Panc1 (cell line): ENCODE data around the gene GAS7. TPM values are rescaled to one million over a fixed set of nuclear protein-coding genes. Genes with fewer than 3 reads are reported as not detected.

Experiments
- ATAC-seq: fragments of 200-7000 bp; cut with Tn5 transposase; 2 replicates; pipeline ENCODE4 v1.9.1; 2020; ENCODE audit warnings: mild to moderate bottlenecking, moderate library complexity
- BruUV-seq: library from RNA; stranded (reverse); fragments of 400-500 nt; replicated peaks from 2 replicates; lab custom pipeline; 2021; lab: Mats Ljungman, UMichigan
- CTCF ChIA-PET: fragments of 300-600 bp; sonication (Branson Sonifier 250); formaldehyde crosslinking; loops from one replicate; lab custom pipeline; 2022; ENCODE audit warnings: antibody characterized with exemption; lab: Charles Lee
- POLR2A ChIA-PET: fragments of 300-600 bp; sonication (Branson Sonifier 250); formaldehyde crosslinking; loops from one replicate; lab custom pipeline; 2022; ENCODE audit warnings: antibody characterized with exemption; lab: Charles Lee
- DNase-seq: peaks from one replicate; pipeline ENCODE4 v3.0.0-alpha.2; 2010; ENCODE audit warnings: low read depth, low spot score
- H3K27ac ChIP-seq: 2 replicates; pipeline ENCODE4 v1.5.1; 2011; ENCODE audit warnings: mild to moderate bottlenecking, low read length, inconsistent platforms
- H3K27me3 ChIP-seq: fragments of 200-500 bp; sonication (Bioruptor generic); 2 replicates; pipeline ENCODE4 v1.6.0; 2014; ENCODE audit warnings: low read length, inconsistent platforms; ENCODE audit not compliant: control insufficient read depth, insufficient read depth
- H3K36me3 ChIP-seq: fragments of 200-500 bp; sonication (Bioruptor generic); 2 replicates; pipeline ENCODE4 v1.5.1; 2014; ENCODE audit warnings: inconsistent platforms, mild to moderate bottlenecking, low read length, moderate library complexity; ENCODE audit not compliant: control insufficient read depth, insufficient read depth
- H3K4me1 ChIP-seq: 2 replicates; pipeline ENCODE4 v1.5.1; 2011; ENCODE audit warnings: inconsistent platforms, mild to moderate bottlenecking, low read length, moderate library complexity; ENCODE audit not compliant: control insufficient read depth, insufficient read depth
- H3K4me3 ChIP-seq, 2 experiments: 2 replicates each; pipeline ENCODE4 v1.5.1; 2011 to 2012; ENCODE audit warnings: low read depth in 2 of 2, low read length in 2 of 2, mild to moderate bottlenecking in 2 of 2, inconsistent platforms in 1 of 2, moderate library complexity in 1 of 2
- H3K9me3 ChIP-seq: fragments of 200-500 bp; sonication (Bioruptor generic); 2 replicates; pipeline ENCODE4 v1.5.1; 2014; ENCODE audit warnings: low read depth, mild to moderate bottlenecking, inconsistent platforms, low read length, moderate library complexity; ENCODE audit not compliant: control insufficient read depth, insufficient read depth
- POLR2AphosphoS5 ChIP-seq: IDR thresholded peaks from 2 replicates; pipeline ENCODE4 v1.6.1; 2012; ENCODE audit warnings: mild to moderate bottlenecking, low read depth, low read length, moderate library complexity
- SIN3A ChIP-seq: IDR thresholded peaks from 2 replicates; pipeline ENCODE4 v1.6.1; 2012; ENCODE audit warnings: low read depth, mild to moderate bottlenecking, low read length, moderate library complexity, borderline replicate concordance; ENCODE audit not compliant: insufficient read depth
- TCF7L2 ChIP-seq: IDR thresholded peaks from 2 replicates; pipeline ENCODE4 v1.6.1; 2011; ENCODE audit warnings: mild to moderate bottlenecking, low read depth, low read length, inconsistent platforms
- in situ Hi-C: cut with HindIII; loops from 2 replicates; pipeline ENCODE4 v1.10.0; 2016; ENCODE audit warnings: low sequenced_read_pairs, low pct_unique_long_range_greater_than_20kb
- intact Hi-C: fragments of 100-400 bp; cut with micrococcal nuclease; formaldehyde crosslinking; loops from one replicate; pipeline ENCODE4 v1.10.0; 2022; ENCODE audit not compliant: unreplicated experiment
- total RNA-seq: library from RNA; stranded (reverse); gene quantifications from one replicate; pipeline ENCODE4 v1.2.1, GENCODE V29; 2021; ENCODE audit not compliant: unreplicated experiment
- TF ChIP-seq, protein P1 (sequence below): fragments of 450-650 bp; IDR thresholded peaks from 2 replicates; pipeline ENCODE4 v1.5.1; 2017; ENCODE audit warnings: mild to moderate bottlenecking
- TF ChIP-seq, protein P2 (sequence below), 2 experiments: IDR thresholded peaks; 2 replicates each; pipeline ENCODE4 v1.6.1; 2011 to 2012; ENCODE audit warnings: low read depth in 2 of 2, control low read depth in 1 of 2, low read length in 1 of 2, mild to moderate bottlenecking in 1 of 2, moderate library complexity in 1 of 2; ENCODE audit not compliant: insufficient read depth in 1 of 2

Gene GAS7
- total RNA-seq, 1 experiment from 2014 or later: 0.05 TPM

DNA sequence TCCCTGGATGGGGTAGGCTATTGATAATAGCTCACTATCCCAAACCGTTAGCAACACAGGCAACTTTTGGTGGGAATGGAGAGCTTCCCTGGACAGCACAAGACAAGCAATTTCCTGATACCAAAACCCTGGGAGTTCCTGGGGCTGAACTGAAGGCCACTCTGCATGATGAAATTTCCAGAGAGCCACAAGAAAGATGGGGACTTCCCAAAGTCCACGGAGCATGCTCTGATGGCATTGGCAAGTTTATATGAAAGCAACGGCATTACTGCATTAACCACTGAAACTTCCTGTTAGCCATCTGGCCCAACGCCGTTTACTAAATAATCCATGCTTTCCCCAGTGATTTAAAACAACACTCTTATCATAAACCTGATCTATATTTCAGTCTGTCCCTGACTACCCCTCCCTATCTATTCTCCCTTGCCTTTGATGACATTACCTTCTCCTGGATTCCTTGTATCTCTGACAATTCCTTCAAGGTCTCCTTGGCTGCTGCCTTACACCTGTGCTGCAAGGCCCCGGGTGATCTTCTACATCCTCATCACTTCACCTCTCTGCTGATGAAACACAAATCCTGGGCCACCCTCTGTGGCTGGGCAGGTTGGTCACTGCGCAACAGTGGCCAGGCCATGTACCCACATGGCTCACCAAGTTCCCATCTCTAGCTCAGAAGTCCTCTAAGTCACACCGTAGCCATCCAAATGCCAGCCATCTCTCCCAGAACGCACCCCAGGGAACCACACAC, 184.9 kb downstream of the GAS7 start:
- no peak overlapping the region for H3K4me3 ChIP-seq
- H3K27ac ChIP-seq: no peak overlapping the region
- intact Hi-C loops: no loop called here
- no peaks in the 10 kb centered on the region for H3K27me3 ChIP-seq
- BruUV-seq: no TSS peak
- CTCF ChIA-PET: no interaction called here
- POLR2A ChIA-PET: no interaction called here
- no peaks in the 10 kb centered on the region for H3K9me3 ChIP-seq
- no peak for TF ChIP-seq SIN3A
- no peak for TF ChIP-seq TCF7L2
- TF ChIP-seq POLR2AphosphoS5: no peak
- TF ChIP-seq, protein P1, sequence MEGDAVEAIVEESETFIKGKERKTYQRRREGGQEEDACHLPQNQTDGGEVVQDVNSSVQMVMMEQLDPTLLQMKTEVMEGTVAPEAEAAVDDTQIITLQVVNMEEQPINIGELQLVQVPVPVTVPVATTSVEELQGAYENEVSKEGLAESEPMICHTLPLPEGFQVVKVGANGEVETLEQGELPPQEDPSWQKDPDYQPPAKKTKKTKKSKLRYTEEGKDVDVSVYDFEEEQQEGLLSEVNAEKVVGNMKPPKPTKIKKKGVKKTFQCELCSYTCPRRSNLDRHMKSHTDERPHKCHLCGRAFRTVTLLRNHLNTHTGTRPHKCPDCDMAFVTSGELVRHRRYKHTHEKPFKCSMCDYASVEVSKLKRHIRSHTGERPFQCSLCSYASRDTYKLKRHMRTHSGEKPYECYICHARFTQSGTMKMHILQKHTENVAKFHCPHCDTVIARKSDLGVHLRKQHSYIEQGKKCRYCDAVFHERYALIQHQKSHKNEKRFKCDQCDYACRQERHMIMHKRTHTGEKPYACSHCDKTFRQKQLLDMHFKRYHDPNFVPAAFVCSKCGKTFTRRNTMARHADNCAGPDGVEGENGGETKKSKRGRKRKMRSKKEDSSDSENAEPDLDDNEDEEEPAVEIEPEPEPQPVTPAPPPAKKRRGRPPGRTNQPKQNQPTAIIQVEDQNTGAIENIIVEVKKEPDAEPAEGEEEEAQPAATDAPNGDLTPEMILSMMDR: no peak
- TF ChIP-seq, protein P2, sequence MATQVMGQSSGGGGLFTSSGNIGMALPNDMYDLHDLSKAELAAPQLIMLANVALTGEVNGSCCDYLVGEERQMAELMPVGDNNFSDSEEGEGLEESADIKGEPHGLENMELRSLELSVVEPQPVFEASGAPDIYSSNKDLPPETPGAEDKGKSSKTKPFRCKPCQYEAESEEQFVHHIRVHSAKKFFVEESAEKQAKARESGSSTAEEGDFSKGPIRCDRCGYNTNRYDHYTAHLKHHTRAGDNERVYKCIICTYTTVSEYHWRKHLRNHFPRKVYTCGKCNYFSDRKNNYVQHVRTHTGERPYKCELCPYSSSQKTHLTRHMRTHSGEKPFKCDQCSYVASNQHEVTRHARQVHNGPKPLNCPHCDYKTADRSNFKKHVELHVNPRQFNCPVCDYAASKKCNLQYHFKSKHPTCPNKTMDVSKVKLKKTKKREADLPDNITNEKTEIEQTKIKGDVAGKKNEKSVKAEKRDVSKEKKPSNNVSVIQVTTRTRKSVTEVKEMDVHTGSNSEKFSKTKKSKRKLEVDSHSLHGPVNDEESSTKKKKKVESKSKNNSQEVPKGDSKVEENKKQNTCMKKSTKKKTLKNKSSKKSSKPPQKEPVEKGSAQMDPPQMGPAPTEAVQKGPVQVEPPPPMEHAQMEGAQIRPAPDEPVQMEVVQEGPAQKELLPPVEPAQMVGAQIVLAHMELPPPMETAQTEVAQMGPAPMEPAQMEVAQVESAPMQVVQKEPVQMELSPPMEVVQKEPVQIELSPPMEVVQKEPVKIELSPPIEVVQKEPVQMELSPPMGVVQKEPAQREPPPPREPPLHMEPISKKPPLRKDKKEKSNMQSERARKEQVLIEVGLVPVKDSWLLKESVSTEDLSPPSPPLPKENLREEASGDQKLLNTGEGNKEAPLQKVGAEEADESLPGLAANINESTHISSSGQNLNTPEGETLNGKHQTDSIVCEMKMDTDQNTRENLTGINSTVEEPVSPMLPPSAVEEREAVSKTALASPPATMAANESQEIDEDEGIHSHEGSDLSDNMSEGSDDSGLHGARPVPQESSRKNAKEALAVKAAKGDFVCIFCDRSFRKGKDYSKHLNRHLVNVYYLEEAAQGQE (IDR thresholded peaks at IDR 0.05; ENCODE audit: insufficient read depth in 1 of 2, low read depth in 2 of 2, low read length in 1 of 2): no peak
- in situ Hi-C loops: no loop called here
- DNase-seq: no peak
- no peak for ATAC-seq
- H3K4me1 ChIP-seq: no peaks in the 10 kb centered on the region
- no peaks in the 10 kb centered on the region for H3K36me3 ChIP-seq

DNA sequence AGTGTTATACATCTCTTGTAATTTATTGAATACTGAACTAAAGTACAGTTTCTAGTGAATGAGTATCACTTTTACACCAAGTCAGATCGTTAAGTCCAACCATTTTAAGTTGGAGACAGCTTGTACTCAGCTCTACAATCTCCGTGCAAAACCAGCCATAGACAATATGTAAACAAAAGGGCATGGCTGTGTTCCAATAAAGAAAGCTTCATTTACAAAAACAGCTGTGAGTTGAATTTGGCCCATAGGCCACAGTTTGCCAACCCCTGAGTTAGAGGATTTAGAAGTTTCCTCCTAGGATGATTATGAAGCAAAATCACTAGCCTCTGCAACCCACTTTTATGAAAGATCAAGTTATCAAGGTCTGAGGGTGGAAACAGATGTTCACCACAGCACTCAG, 187.7 kb downstream of the GAS7 start:
- ATAC-seq (no peak), DNase-seq (no peak)
- Histone ChIP-seq H3K36me3 (no peaks in the 10 kb centered on the region), H3K4me3 (no peak overlapping the region), H3K27ac (no peak overlapping the region), H3K4me1 (no peaks in the 10 kb centered on the region), H3K9me3 (no peaks in the 10 kb centered on the region), H3K27me3 (no peaks in the 10 kb centered on the region)
- ChIA-PET CTCF (no interaction called here), POLR2A (no interaction called here)
- intact Hi-C loops: no loop called here
- TF ChIP-seq SIN3A (no peak), TCF7L2 (no peak), POLR2AphosphoS5 (no peak)
- TF ChIP-seq, protein P2 (IDR thresholded peaks at IDR 0.05; ENCODE audit: insufficient read depth in 1 of 2, low read depth in 2 of 2, low read length in 1 of 2): no peak
- TF ChIP-seq, protein P1: no peak
- no TSS peak for BruUV-seq
- in situ Hi-C loops: no loop called here
